Globus pallidus (tissue), 1 donor: ENCODE results near the gene EBPL.
"Not testable (repeated sequence)": the region's sequence is repeated elsewhere in the genome, so short reads cannot be mapped to it uniquely, and the experiment has no call there.

Experiments used
- DNase-seq: peaks from one replicate; pipeline ENCODE4 v3.0.0-alpha.2; 2015; ENCODE audit warnings: low spot score

Gene EBPL

GRCh38 chr13:49635599-49636433 is 55.5 kb downstream of the EBPL start:
- no peak for DNase-seq

GRCh38 chr13:49633710-49634109 is 57.6 kb downstream of the EBPL start:
- DNase-seq = no peak

- no peak for DNase-seq
Observed at GRCh38 chr13:49632156-49632555, 59.1 kb downstream of the EBPL start.

- DNase-seq = no peak
Observed at GRCh38 chr13:49630580-49630979, 60.7 kb downstream of the EBPL start.

- no peak for DNase-seq
Observed at GRCh38 chr13:49629947-49630346, 61.3 kb downstream of the EBPL start.

- DNase-seq = no peak
Observed at GRCh38 chr13:49629196-49629938, 61.9 kb downstream of the EBPL start.

- peak; percentile 50 for DNase-seq
Observed at GRCh38 chr13:49627831-49628652, 63.2 kb downstream of the EBPL start, which contains the start of gene ARL11. Gene ARL11 (plus strand): TSS chr13:49628507. CDS start chr13:49630448, 1,941 bp downstream.

- no peak for DNase-seq
Observed at GRCh38 chr13:49625392-49626079, 65.8 kb downstream of the EBPL start.

- DNase-seq = no peak
Observed at GRCh38 chr13:49624229-49624628, 67.1 kb downstream of the EBPL start.

GRCh38 chr13:49622174-49622946 is 68.9 kb downstream of the EBPL start:
- DNase-seq = no peak

GRCh38 chr13:49620170-49620621 is 71.1 kb downstream of the EBPL start:
- DNase-seq = no peak

GRCh38 chr13:49616676-49617065 is 74.6 kb downstream of the EBPL start:
- no peak for DNase-seq

- DNase-seq = no peak
Observed at GRCh38 chr13:49615836-49616675, 75.2 kb downstream of the EBPL start.

GRCh38 chr13:49612042-49612441 is 79.2 kb downstream of the EBPL start:
- not testable (repeated sequence) for DNase-seq
